ENCODE data around the gene RPL36. TPM values are rescaled to one million over a fixed set of nuclear protein-coding genes. Genes with fewer than 3 reads are reported as not detected.

The RPL36 gene
- total and polyA plus RNA-seq, 2 of the 8 experiments (the other 6 are each of a cell fraction or from before 2014, with no cell fraction given) = 951 to 1,075 TPM

GRCh38 chr19:5687360-5688198, 2.5 kb upstream of the RPL36 start:
- Histone ChIP-seq H2AK5ac (ENCODE audit: low read depth, low read length) (no peak overlapping the region), H3K27ac (ENCODE audit: low read depth, low read length) (no peak overlapping the region), H3K14ac (ENCODE audit: insufficient read length) (no peak overlapping the region), H4K91ac (replicated peaks; ENCODE audit: insufficient read length, low read length) (peak overlapping the region; percentile 65), H3K4ac (replicated peaks; ENCODE audit: insufficient read length, low read depth, low read length) (no peak overlapping the region), H2AFZ (ENCODE audit: low read length) (no peak overlapping the region), H2BK12ac (ENCODE audit: low read depth, low read length) (peak overlapping the region; percentile 84; the same call in 1 of the 2 replicates), H3K56ac (replicated peaks; ENCODE audit: insufficient read length, low read depth, low read length) (no peak overlapping the region), H3K23me2 (ENCODE audit: low read depth, low read length) (peaks cover 5% of the 10 kb centered on the region; the same call in 1 of the 2 replicates), H3K4me2 (ENCODE audit: insufficient read depth in 1 of 2, low read depth in 2 of 2, low read length in 2 of 2) (peak overlapping the region in 1 of 2 experiments; percentile 70; a peak in 3 of 4 replicates), H2BK5ac (ENCODE audit: low read depth, low read length) (peak overlapping the region; percentile 35; the same call in 1 of the 2 replicates), H3K9ac (replicated peaks in 1 of 4; ENCODE audit: extremely low read depth in 1 of 4, low read depth in 3 of 4, low read length in 3 of 4) (peak overlapping the region in 1 of 4 experiments; percentile 35; a peak in 2 of 7 replicates), H3K27me3 (replicated peaks in 1 of 4; ENCODE audit: control insufficient read depth in 3 of 4, extremely low read depth in 1 of 4, insufficient read depth in 3 of 4, low read length in 3 of 4) (no peaks in the 10 kb centered on the region), H2BK120ac (replicated peaks; ENCODE audit: low read depth, low read length) (no peak overlapping the region), H3K79me1 (ENCODE audit: low read depth, low read length) (peaks cover 2% of the 10 kb centered on the region), H3K79me2 (ENCODE audit: control insufficient read depth in 1 of 2, insufficient read depth in 2 of 2, low read length in 2 of 2) (peaks cover 10 to 24% of the 10 kb centered on the region in 2 experiments), H3K18ac (ENCODE audit: extremely low read depth, low read length) (no peak overlapping the region; the same call in 1 of the 2 replicates), H2BK20ac (ENCODE audit: low read length) (no peak overlapping the region), H4K20me1 (replicated peaks in 1 of 2; ENCODE audit: control insufficient read depth in 1 of 2, insufficient read depth in 2 of 2, low read length in 2 of 2) (peaks cover 18 to 19% of the 10 kb centered on the region in 2 experiments), H3K9me3 (ENCODE audit: insufficient read depth in 2 of 2, low read depth in 1 of 2, low read length in 1 of 2) (no peaks in the 10 kb centered on the region), H4K8ac (ENCODE audit: extremely low read depth, insufficient read depth, low read length) (peak overlapping the region; percentile 82), H3K36me3 (ENCODE audit: control insufficient read depth in 2 of 4, insufficient read depth in 4 of 4, low read length in 3 of 4) (peaks cover 9 to 17% (median 15%) of the 10 kb centered on the region in 4 experiments), H3K23ac (ENCODE audit: insufficient read length) (no peak overlapping the region), H3K4me3 (ENCODE audit: extremely low read depth in 1 of 4, insufficient read depth in 2 of 4, low read depth in 3 of 4, low read length in 4 of 4) (peak overlapping the region in 2 of 4 experiments; percentile 5 to 71; a peak in 3 of 8 replicates), H2BK15ac (ENCODE audit: low read length) (no peak overlapping the region; the same call in 1 of the 2 replicates), H4K5ac (ENCODE audit: insufficient read length, low read depth, low read length) (peak overlapping the region; percentile 34), H3K4me1 (replicated peaks in 1 of 4; ENCODE audit: control insufficient read depth in 3 of 4, insufficient read depth in 4 of 4, low read length in 3 of 4) (peaks cover 0 to 4% (median 1%) of the 10 kb centered on the region in 4 experiments; a peak in 3 of 7 replicates)
- FAIRE-seq (no peak), DNase-seq (ENCODE audit: low read depth in 1 of 2, low spot score in 2 of 2) (no peak)
- WGBS, 2 experiments (ENCODE audit: extremely low coverage in 1 of 2, insufficient coverage in 1 of 2, insufficient read length in 1 of 2, insufficient replicate concordance in 2 of 2, low coverage in 1 of 2, low lambda C conversion rate in 2 of 2, missing lambda C conversion rate in 1 of 2) = 75% methylated on average over 63 of the region's 76 CpGs; no CpG with 5 or more reads in 1 of the 2 experiments
- ChIA-PET CTCF (ENCODE audit: partially characterized antibody) (interaction anchor here (0.6 to 4.9 kb wide), 18 partner anchors 10 to 126 kb away, joined by 3 to 26 read pairs (median 4); partner anchors contain the start of genes CATSPERD and DUS3L), POLR2A (ENCODE audit: partially characterized antibody) (interaction anchor here (0.8 to 15.6 kb wide), 8 partner anchors 8 to 141 kb away, joined by 3 to 620 read pairs (median 4); partner anchors contain the start of genes CATSPERD, LONP1, SAFB and SAFB2)
- TF ChIP-seq E2F6 (IDR thresholded peaks at IDR 0.05) (peak; percentile 65), KDM4A (IDR thresholded peaks at IDR 0.05; ENCODE audit: low read depth, low read length, severe bottlenecking) (peak; percentile 28), MAX (IDR thresholded peaks at IDR 0.05) (0 out of 2 replicates have a peak, but pooled peaks have one; percentile 28), SUZ12 (IDR thresholded peaks at IDR 0.05; ENCODE audit: low read length) (no peak)
